A549 treated with Mapracorat at 1 μM for 4 hours (cell line): ENCODE data around the gene FOXA2. TPM values are rescaled to one million over a fixed set of nuclear protein-coding genes. Genes with fewer than 3 reads are reported as not detected.

Experiments
- total RNA-seq: library from RNA; stranded (reverse); fragments of 200-300 nt; extraction: Qiagen RNA extraction; gene quantifications from 5 replicates; pipeline ENCODE4 v1.2.3, GENCODE V29; 2022

Gene FOXA2
- 12.4 to 19.1 TPM (median 16.7 TPM) in 5 replicates for total RNA-seq

GRCh38 chr20:22584522-22584921 lies at the start of gene FOXA2:
Gene FOXA2 (minus strand): TSS chr20:22584572. CDS start chr20:22584278, 294 bp downstream.

